Endothelial cell of umbilical vein (primary cell): ENCODE results near the gene ZFYVE16. TPM values are rescaled to one million over a fixed set of nuclear protein-coding genes. Genes with fewer than 3 reads are reported as not detected.
"Not testable (repeated sequence)": the region's sequence is repeated elsewhere in the genome, so short reads cannot be mapped to it uniquely, and the experiment has no call there.

ENCODE experiments used
- BruUV-seq: library from RNA; stranded (reverse); fragments of 400-500 nt; replicated peaks from 2 replicates; lab custom pipeline; 2021; lab: Mats Ljungman, UMichigan
- CTCF ChIA-PET: fragments of 300-600, 350-600 bp; sonication (Branson Sonifier 250); formaldehyde crosslinking; loops from one replicate; lab custom pipeline; 2021; ENCODE audit warnings: antibody characterized with exemption, inconsistent platforms; lab: Charles Lee
- POLR2A ChIA-PET: fragments of 300-600, 350-600 bp; sonication (Branson Sonifier 250); formaldehyde crosslinking; loops from one replicate; lab custom pipeline; 2021; ENCODE audit warnings: antibody characterized with exemption, inconsistent platforms; lab: Charles Lee
- DNase-seq: peaks from one replicate; pipeline ENCODE4 v3.0.0-alpha.2; 2011; ENCODE audit warnings: low read depth, low spot score
- FAIRE-seq: peaks from 2 replicates; lab custom pipeline; 2011; peaks lifted over from hg19 to GRCh38; lab: Jason Lieb, UNC
- H2AFZ ChIP-seq: 2 replicates; pipeline ENCODE4 v1.6.0; 2012; ENCODE audit warnings: low read depth, low read length, control low read depth, inconsistent platforms
- H3K27ac ChIP-seq: 2 replicates; pipeline ENCODE4 v1.5.1; 2011; ENCODE audit warnings: low read depth, mild to moderate bottlenecking, control low read depth, low read length, moderate library complexity; ENCODE audit not compliant: insufficient read depth
- H3K27me3 ChIP-seq, 2 experiments: 2 replicates each; pipeline versions ENCODE4 v1.6.0 to v1.6.1; 2011; ENCODE audit warnings: low read length in 2 of 2, mixed read lengths in 1 of 2; ENCODE audit not compliant: control insufficient read depth in 2 of 2, insufficient read depth in 2 of 2
- H3K36me3 ChIP-seq, 2 experiments: 2 replicates in 1 of 2; 3 replicates in 1 of 2; pipeline ENCODE4 v1.5.1; 2011; ENCODE audit warnings: low read length in 2 of 2, mild to moderate bottlenecking in 1 of 2, moderate library complexity in 1 of 2; ENCODE audit not compliant: control insufficient read depth in 2 of 2, insufficient read depth in 2 of 2; ENCODE audit errors: extremely low read depth in 1 of 2
- H3K4me1 ChIP-seq: 3 replicates; pipeline ENCODE4 v1.5.1; 2011; ENCODE audit warnings: mild to moderate bottlenecking, low read length; ENCODE audit not compliant: control insufficient read depth, insufficient read depth; ENCODE audit errors: extremely low read depth
- H3K4me2 ChIP-seq: 2 replicates; pipeline ENCODE4 v1.6.1; 2011; ENCODE audit warnings: low read length, control low read depth, mixed read lengths; ENCODE audit not compliant: insufficient read depth
- H3K4me3 ChIP-seq, 3 experiments: fragments of 200-600 bp in 1 of 3; sonication (generic), shearing (Covaris generic) in 1 of 3; replicated peaks in 1 of 3; 2 replicates each; pipeline ENCODE4 v1.5.1; 2011 to 2016; ENCODE audit warnings: control low read depth in 3 of 3, low read length in 3 of 3, mild to moderate bottlenecking in 2 of 3, inconsistent platforms in 1 of 3, low read depth in 1 of 3, moderate library complexity in 1 of 3; ENCODE audit not compliant: insufficient read depth in 1 of 3
- H3K79me2 ChIP-seq: 2 replicates; pipeline ENCODE4 v1.6.0; 2012; ENCODE audit warnings: low read length, inconsistent platforms; ENCODE audit not compliant: control insufficient read depth, insufficient read depth
- H3K9ac ChIP-seq: replicated peaks from 2 replicates; pipeline ENCODE3; 2011; ENCODE audit warnings: low read length, control low read depth; ENCODE audit not compliant: insufficient read depth; ENCODE audit errors: extremely low read depth
- H3K9me1 ChIP-seq: replicated peaks from 3 replicates; pipeline ENCODE4 v1.6.0; 2011; ENCODE audit warnings: mild to moderate bottlenecking, low read length; ENCODE audit not compliant: control insufficient read depth, insufficient read depth; ENCODE audit errors: extremely low read depth
- H3K9me3 ChIP-seq: replicated peaks from 2 replicates; pipeline ENCODE4 v1.5.1; 2012; ENCODE audit warnings: low read length, inconsistent platforms; ENCODE audit not compliant: control insufficient read depth, insufficient read depth
- H4K20me1 ChIP-seq: replicated peaks from 2 replicates; pipeline ENCODE3; 2011; ENCODE audit warnings: mild to moderate bottlenecking, low read length; ENCODE audit not compliant: control insufficient read depth, insufficient read depth; ENCODE audit errors: extremely low read depth
- CTCF ChIP-seq, 2 donors: IDR thresholded peaks; 1 replicate in 1 of 2; 2 replicates in 1 of 2; pipeline ENCODE4 v1.5.1; 2011; ENCODE audit warnings: low read length in 2 of 2, mild to moderate bottlenecking in 2 of 2, moderate library complexity in 2 of 2, control low read depth in 1 of 2, inconsistent platforms in 1 of 2, low read depth in 1 of 2; ENCODE audit not compliant: insufficient read depth in 1 of 2; ENCODE audit errors: extremely low read depth in 1 of 2
- EZH2 ChIP-seq: IDR thresholded peaks from 2 replicates; pipeline ENCODE4 v1.6.1; 2012; ENCODE audit warnings: borderline replicate concordance, low read depth, mild to moderate bottlenecking, moderate library complexity, low read length, inconsistent platforms; ENCODE audit not compliant: severe bottlenecking
- FOS ChIP-seq: IDR thresholded peaks from 2 replicates; pipeline ENCODE4 v1.6.1; 2011; ENCODE audit warnings: mild to moderate bottlenecking, low read length, moderate library complexity, borderline replicate concordance; ENCODE audit not compliant: insufficient read depth
- GATA2 ChIP-seq: IDR thresholded peaks from 2 replicates; pipeline ENCODE4 v1.7.0; 2011; ENCODE audit warnings: low read depth, mild to moderate bottlenecking, moderate library complexity, mixed read lengths, low read length; ENCODE audit not compliant: insufficient read length, insufficient read depth
- JUN ChIP-seq: IDR thresholded peaks from 2 replicates; pipeline ENCODE4 v1.6.1; 2011; ENCODE audit warnings: borderline replicate concordance, low read depth; ENCODE audit not compliant: insufficient read length, insufficient read depth
- MYC ChIP-seq: IDR thresholded peaks from one replicate; pipeline ENCODE4 v1.6.1; 2011; ENCODE audit warnings: mild to moderate bottlenecking, low read depth, low read length
- POLR2A ChIP-seq: IDR thresholded peaks from 2 replicates; pipeline ENCODE4 v1.6.1; 2012; ENCODE audit warnings: low read depth, mild to moderate bottlenecking, control low read depth, low read length
- POLR2AphosphoS5 ChIP-seq: IDR thresholded peaks from 2 replicates; pipeline ENCODE4 v1.6.1; 2012; ENCODE audit warnings: low read depth, mild to moderate bottlenecking, control low read depth, low read length, moderate library complexity; ENCODE audit not compliant: insufficient read depth
- dilution Hi-C: fragments of 300-500 bp; cut with MboI; formaldehyde crosslinking; loops from one replicate; pipeline ENCODE4 v1.15.0; 2019; ENCODE audit warnings: low sequenced_read_pairs; ENCODE audit not compliant: extremely low pct_ligation_motif_present
- intact Hi-C: fragments of 100-400 bp; cut with micrococcal nuclease; formaldehyde crosslinking; loops from one replicate; pipeline ENCODE4 v1.10.0; 2022
- polyA plus RNA-seq, 4 experiments: library from polyadenylated mRNA; depleted of rRNA in 3 of 4; stranded (reverse) in 3 of 4; unstranded in 1 of 4; fragments of >200 nt; gene quantifications; 2 replicates each; pipeline versions ENCODE4 v1.2.1 to v1.2.3, GENCODE V29; 2011 to 2012; ENCODE audit warnings: missing spikeins in 1 of 4
- total RNA-seq: library from RNA; stranded (reverse); gene quantifications from 2 replicates; pipeline ENCODE4 v1.2.3, GENCODE V29; 2021
- TF ChIP-seq, protein P1 (sequence below): IDR thresholded peaks from 2 replicates; pipeline ENCODE4 v1.6.1; 2011; ENCODE audit not compliant: insufficient read depth, insufficient read length

The ZFYVE16 gene
- total and polyA plus RNA-seq, 2 donors (not counting 3 experiments of a cell fraction or from before 2014, with no cell fraction given) = 5.1 to 43.1 TPM

- Histone ChIP-seq H4K20me1 (no peaks in the 10 kb centered on the region), H3K27ac (no peak overlapping the region), H3K4me1 (no peaks in the 10 kb centered on the region), H3K27me3 (no peaks in the 10 kb centered on the region), H3K9me1 (no peaks in the 10 kb centered on the region), H3K36me3 (no peaks in the 10 kb centered on the region), H3K9me3 (no peaks in the 10 kb centered on the region), H3K4me2 (no peak overlapping the region), H3K4me3 (no peak overlapping the region), H3K79me2 (peaks cover 35% of the 10 kb centered on the region), H3K9ac (no peak overlapping the region), H2AFZ (no peak overlapping the region)
- DNase-seq (no peak), FAIRE-seq (no peak)
- TF ChIP-seq JUN = no peak
- no peak for TF ChIP-seq CTCF (IDR thresholded peaks at IDR 0.05; ENCODE audit: extremely low read depth in 1 of 2, insufficient read depth in 1 of 2, low read depth in 1 of 2, low read length in 2 of 2)
- TF ChIP-seq FOS = no peak
- no peak for TF ChIP-seq MYC
- TF ChIP-seq GATA2 = no peak
- TF ChIP-seq POLR2AphosphoS5 = no peak
- no peak for TF ChIP-seq POLR2A
- TF ChIP-seq, protein P1, sequence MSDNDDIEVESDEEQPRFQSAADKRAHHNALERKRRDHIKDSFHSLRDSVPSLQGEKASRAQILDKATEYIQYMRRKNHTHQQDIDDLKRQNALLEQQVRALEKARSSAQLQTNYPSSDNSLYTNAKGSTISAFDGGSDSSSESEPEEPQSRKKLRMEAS = no peak
- TF ChIP-seq EZH2 = no peak
- BruUV-seq = no TSS peak
- dilution Hi-C loops (no loop called here), intact Hi-C loops (no loop called here)
- ChIA-PET CTCF (no interaction called here), POLR2A (no interaction called here)
Measured at GRCh38 chr5:80417973-80418372, 10.1 kb downstream of the ZFYVE16 start.

DNA sequence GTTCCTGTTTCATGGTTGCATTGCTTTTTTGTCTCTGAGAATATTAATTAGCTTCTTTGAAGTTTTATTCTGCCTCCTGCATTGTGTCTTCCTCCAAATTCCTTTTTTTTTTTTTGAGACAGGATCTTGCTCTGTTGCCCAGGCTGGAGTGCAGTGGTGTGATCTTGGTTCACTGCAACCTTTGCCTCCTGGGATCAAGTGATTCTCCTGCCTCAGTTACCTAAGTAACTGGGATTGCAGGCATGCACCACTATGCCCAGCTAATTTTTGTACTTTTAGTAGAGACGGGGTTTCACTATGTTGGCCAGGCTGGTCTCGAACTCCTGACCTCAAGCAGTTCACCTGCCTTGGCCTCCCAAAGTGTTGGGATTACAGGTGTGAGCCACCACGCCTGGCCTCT lies 16.5 kb downstream of the ZFYVE16 start:
- dilution Hi-C loops, H4K20me1 ChIP-seq, BruUV-seq, H3K27ac ChIP-seq, H2AFZ ChIP-seq, intact Hi-C loops, DNase-seq, POLR2A ChIA-PET, H3K4me3 ChIP-seq, H3K4me1 ChIP-seq, H3K9ac ChIP-seq, H3K27me3 ChIP-seq, H3K9me3 ChIP-seq, CTCF ChIA-PET, H3K36me3 ChIP-seq, H3K4me2 ChIP-seq, FAIRE-seq, H3K9me1 ChIP-seq: not testable (repeated sequence)
- H3K79me2 ChIP-seq = peaks cover 35% of the 10 kb centered on the region
